IMR-90 (cell line): ENCODE results near the gene EXOSC3.

ENCODE experiments used
- BHLHE40 ChIP-seq: fragments of 150-350 bp; IDR thresholded peaks from 2 replicates; pipeline ENCODE4 v1.6.1; 2016; ENCODE audit warnings: mild to moderate bottlenecking, low read depth, low read length
- CEBPB ChIP-seq: IDR thresholded peaks from 2 replicates; pipeline ENCODE4 v1.6.1; 2012; ENCODE audit warnings: low read depth, low read length, improper control_type of control experiment
- CTCF ChIP-seq: conservative IDR thresholded peaks from 2 replicates; pipeline ENCODE4 v1.5.1; 2012; ENCODE audit warnings: mild to moderate bottlenecking, low read depth, low read length, improper control_type of control experiment
- POLR2A ChIP-seq: IDR thresholded peaks from 2 replicates; pipeline ENCODE4 v1.6.1; 2012; ENCODE audit warnings: mild to moderate bottlenecking, low read depth, low read length
- RFX5 ChIP-seq: IDR thresholded peaks from 2 replicates; pipeline ENCODE4 v1.8.0; 2012; ENCODE audit warnings: low read depth, mild to moderate bottlenecking, low read length, moderate library complexity
- SMC3 ChIP-seq: fragments of 150-350 bp; IDR thresholded peaks from 2 replicates; pipeline ENCODE4 v1.6.1; 2016; ENCODE audit warnings: low read depth, mild to moderate bottlenecking, antibody characterized with exemption, low read length, moderate library complexity

- TF ChIP-seq CTCF, result no peak
- TF ChIP-seq RFX5, result no peak
- TF ChIP-seq CEBPB, result no peak
- no peak for TF ChIP-seq POLR2A
- TF ChIP-seq SMC3, result no peak
- no peak for TF ChIP-seq BHLHE40
Observed at GRCh38 chr9:37730839-37731238, 54.0 kb downstream of the EXOSC3 start.
